Measurements from ENCODE around the gene RWDD4.

- TF ChIP-seq, protein P1, sequence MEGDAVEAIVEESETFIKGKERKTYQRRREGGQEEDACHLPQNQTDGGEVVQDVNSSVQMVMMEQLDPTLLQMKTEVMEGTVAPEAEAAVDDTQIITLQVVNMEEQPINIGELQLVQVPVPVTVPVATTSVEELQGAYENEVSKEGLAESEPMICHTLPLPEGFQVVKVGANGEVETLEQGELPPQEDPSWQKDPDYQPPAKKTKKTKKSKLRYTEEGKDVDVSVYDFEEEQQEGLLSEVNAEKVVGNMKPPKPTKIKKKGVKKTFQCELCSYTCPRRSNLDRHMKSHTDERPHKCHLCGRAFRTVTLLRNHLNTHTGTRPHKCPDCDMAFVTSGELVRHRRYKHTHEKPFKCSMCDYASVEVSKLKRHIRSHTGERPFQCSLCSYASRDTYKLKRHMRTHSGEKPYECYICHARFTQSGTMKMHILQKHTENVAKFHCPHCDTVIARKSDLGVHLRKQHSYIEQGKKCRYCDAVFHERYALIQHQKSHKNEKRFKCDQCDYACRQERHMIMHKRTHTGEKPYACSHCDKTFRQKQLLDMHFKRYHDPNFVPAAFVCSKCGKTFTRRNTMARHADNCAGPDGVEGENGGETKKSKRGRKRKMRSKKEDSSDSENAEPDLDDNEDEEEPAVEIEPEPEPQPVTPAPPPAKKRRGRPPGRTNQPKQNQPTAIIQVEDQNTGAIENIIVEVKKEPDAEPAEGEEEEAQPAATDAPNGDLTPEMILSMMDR (IDR thresholded peaks at IDR 0.05), result no peak
- no peak for TF ChIP-seq ZFX (IDR thresholded peaks at IDR 0.05; ENCODE audit: borderline replicate concordance)
These were observed 22.1 kb downstream of the RWDD4 start for GRCh38 chr4:183636923-183637322.

All from 22Rv1 (cell line).